ENCODE data around the gene MYMX. TPM values are rescaled to one million over a fixed set of nuclear protein-coding genes. Genes with fewer than 3 reads are reported as not detected.
"Not testable (repeated sequence)": the region's sequence is repeated elsewhere in the genome, so short reads cannot be mapped to it uniquely, and the experiment has no call there.

Gene MYMX
- total and polyA plus RNA-seq, 7 experiments from 2014 or later: not detected

- H3K36me3 ChIP-seq (ENCODE audit: control insufficient read depth in 2 of 3, insufficient read depth in 3 of 3, low read length in 3 of 3); H3K9me3 Mint-ChIP-seq; POLR2A ChIA-PET; H3K4me3 ChIP-seq (ENCODE audit: low read length); H3K9me3 ChIP-seq (ENCODE audit: control insufficient read depth in 2 of 3, low read length in 3 of 3); ATAC-seq; DNase-seq; H3K36me3 Mint-ChIP-seq; H3K27me3 Mint-ChIP-seq; CTCF ChIA-PET; H3K27ac ChIP-seq (ENCODE audit: low read depth, low read length); H3K4me1 ChIP-seq (ENCODE audit: control insufficient read depth in 2 of 2, insufficient read depth in 2 of 2, low read length in 2 of 2); intact Hi-C loops (cut with micrococcal nuclease); H3K27me3 ChIP-seq (ENCODE audit: control insufficient read depth in 2 of 2, insufficient read depth in 2 of 2, low read length in 2 of 2): not testable (repeated sequence)
- peak overlapping the region in 1 of 9 donors; percentile 13 for H3K27ac Mint-ChIP-seq
- peak overlapping the region in 1 of 10 donors; percentile 7 for H3K4me3 Mint-ChIP-seq
- H3K4me1 Mint-ChIP-seq: peaks cover 6 to 13% (median 9%) of the 10 kb centered on the region in 7 donors
These were observed 31.4 kb upstream of the MYMX start for GRCh38 chr6:44185356-44185755.

- ATAC-seq (peak; percentile 59), DNase-seq (peak in 6 of 9 donors; percentile 7 to 22 (median 10))
- Mint-ChIP-seq H3K4me1 (peaks cover 6 to 13% (median 9%) of the 10 kb centered on the region in 7 donors), H3K9me3 (no peaks in the 10 kb centered on the region), H3K27me3 (peaks cover 0 to 4% (median 0%) of the 10 kb centered on the region in 5 donors), H3K27ac (peak overlapping the region in 5 of 9 donors; percentile 6 to 76 (median 19)), H3K36me3 (no peaks in the 10 kb centered on the region), H3K4me3 (peak overlapping the region in 9 of 10 donors; percentile 41 to 84 (median 57))
- CTCF ChIA-PET: no interaction called here
- H3K9me3 ChIP-seq (ENCODE audit: control insufficient read depth in 2 of 3, low read length in 3 of 3): no peaks in the 10 kb centered on the region
- no peaks in the 10 kb centered on the region for H3K36me3 ChIP-seq (ENCODE audit: control insufficient read depth in 2 of 3, insufficient read depth in 3 of 3, low read length in 3 of 3)
- H3K27me3 ChIP-seq (ENCODE audit: control insufficient read depth in 2 of 2, insufficient read depth in 2 of 2, low read length in 2 of 2): no peaks in the 10 kb centered on the region
- no peak overlapping the region for H3K4me3 ChIP-seq (ENCODE audit: low read length)
- POLR2A ChIA-PET: interaction anchor here (1.0 kb wide), 1 partner anchor 71 kb away, joined by 3 read pairs; no protein-coding TSS in a partner anchor
- peaks cover 0 to 5% of the 10 kb centered on the region in 2 donors for H3K4me1 ChIP-seq (ENCODE audit: control insufficient read depth in 2 of 2, insufficient read depth in 2 of 2, low read length in 2 of 2)
- no peak overlapping the region for H3K27ac ChIP-seq (ENCODE audit: low read depth, low read length)
- intact Hi-C loops (cut with micrococcal nuclease): no loop called here
These were observed 30.6 kb upstream of the MYMX start for GRCh38 chr6:44185953-44186634.

- ATAC-seq: no peak
- H3K27me3 ChIP-seq (ENCODE audit: control insufficient read depth in 2 of 2, insufficient read depth in 2 of 2, low read length in 2 of 2): no peaks in the 10 kb centered on the region
- H3K27ac Mint-ChIP-seq: peak overlapping the region in 2 of 9 donors; percentile 6 to 19
- no peaks in the 10 kb centered on the region for H3K9me3 Mint-ChIP-seq
- H3K4me1 ChIP-seq (ENCODE audit: control insufficient read depth in 2 of 2, insufficient read depth in 2 of 2, low read length in 2 of 2): peaks cover 0 to 5% of the 10 kb centered on the region in 2 donors
- CTCF ChIA-PET: no interaction called here
- POLR2A ChIA-PET: interaction anchor here (1.0 kb wide), 1 partner anchor 70 kb away, joined by 3 read pairs; no protein-coding TSS in a partner anchor
- H3K4me3 ChIP-seq (ENCODE audit: low read length): no peak overlapping the region
- no peak for DNase-seq
- peak overlapping the region in 1 of 10 donors; percentile 73 for H3K4me3 Mint-ChIP-seq
- peaks cover 0 to 4% (median 0%) of the 10 kb centered on the region in 5 donors for H3K27me3 Mint-ChIP-seq
- H3K36me3 ChIP-seq (ENCODE audit: control insufficient read depth in 2 of 3, insufficient read depth in 3 of 3, low read length in 3 of 3): no peaks in the 10 kb centered on the region
- no peaks in the 10 kb centered on the region for H3K36me3 Mint-ChIP-seq
- no peaks in the 10 kb centered on the region for H3K9me3 ChIP-seq (ENCODE audit: control insufficient read depth in 2 of 3, low read length in 3 of 3)
- intact Hi-C loops (cut with micrococcal nuclease): no loop called here
- H3K27ac ChIP-seq (ENCODE audit: low read depth, low read length): no peak overlapping the region
- H3K4me1 Mint-ChIP-seq: peaks cover 6 to 13% (median 9%) of the 10 kb centered on the region in 7 donors
These were observed 30.1 kb upstream of the MYMX start for GRCh38 chr6:44186635-44187025.

- Mint-ChIP-seq H3K27ac (no peak overlapping the region), H3K4me3 (no peak overlapping the region)
- POLR2A ChIA-PET: no interaction called here
These were observed 27.9 kb upstream of the MYMX start for GRCh38 chr6:44188819-44189218.

GRCh38 chr6:44189257-44189656 lies 27.5 kb upstream of the MYMX start:
- no peak overlapping the region for H3K27ac ChIP-seq (ENCODE audit: low read depth, low read length)
- ATAC-seq (no peak), DNase-seq (no peak)
- H3K9me3 ChIP-seq (ENCODE audit: control insufficient read depth in 2 of 3, low read length in 3 of 3): no peaks in the 10 kb centered on the region
- ChIA-PET POLR2A (no interaction called here), CTCF (no interaction called here)
- H3K4me1 ChIP-seq (ENCODE audit: control insufficient read depth in 2 of 2, insufficient read depth in 2 of 2, low read length in 2 of 2): peaks cover 0 to 5% of the 10 kb centered on the region in 2 donors
- Mint-ChIP-seq H3K27me3 (peaks cover 0 to 13% (median 6%) of the 10 kb centered on the region in 5 donors), H3K4me1 (peaks cover 6 to 21% (median 9%) of the 10 kb centered on the region in 7 donors), H3K9me3 (no peaks in the 10 kb centered on the region), H3K36me3 (no peaks in the 10 kb centered on the region), H3K27ac (no peak overlapping the region), H3K4me3 (no peak overlapping the region)
- H3K27me3 ChIP-seq (ENCODE audit: control insufficient read depth in 2 of 2, insufficient read depth in 2 of 2, low read length in 2 of 2): no peaks in the 10 kb centered on the region
- H3K36me3 ChIP-seq (ENCODE audit: control insufficient read depth in 2 of 3, insufficient read depth in 3 of 3, low read length in 3 of 3): no peaks in the 10 kb centered on the region
- intact Hi-C loops (cut with micrococcal nuclease): no loop called here
- no peak overlapping the region for H3K4me3 ChIP-seq (ENCODE audit: low read length)

More at GRCh38 chr6:44188819-44189218, 27.9 kb upstream of the MYMX start:
- no peak overlapping the region for H3K27ac ChIP-seq (ENCODE audit: low read depth, low read length)
- CTCF ChIA-PET: no interaction called here
- ATAC-seq (no peak), DNase-seq (no peak)
- peaks cover 0 to 5% of the 10 kb centered on the region in 2 donors for H3K4me1 ChIP-seq (ENCODE audit: control insufficient read depth in 2 of 2, insufficient read depth in 2 of 2, low read length in 2 of 2)
- no peak overlapping the region for H3K4me3 ChIP-seq (ENCODE audit: low read length)
- Mint-ChIP-seq H3K27me3 (peaks cover 0 to 13% (median 6%) of the 10 kb centered on the region in 5 donors), H3K4me1 (peaks cover 6 to 23% (median 9%) of the 10 kb centered on the region in 7 donors), H3K9me3 (no peaks in the 10 kb centered on the region), H3K36me3 (no peaks in the 10 kb centered on the region)
- no peaks in the 10 kb centered on the region for H3K27me3 ChIP-seq (ENCODE audit: control insufficient read depth in 2 of 2, insufficient read depth in 2 of 2, low read length in 2 of 2)
- no peaks in the 10 kb centered on the region for H3K9me3 ChIP-seq (ENCODE audit: control insufficient read depth in 2 of 3, low read length in 3 of 3)
- no peaks in the 10 kb centered on the region for H3K36me3 ChIP-seq (ENCODE audit: control insufficient read depth in 2 of 3, insufficient read depth in 3 of 3, low read length in 3 of 3)
- intact Hi-C loops (cut with micrococcal nuclease): no loop called here

- peaks cover 0 to 14% (median 6%) of the 10 kb centered on the region in 5 donors for H3K27me3 Mint-ChIP-seq
- H3K4me1 ChIP-seq (ENCODE audit: control insufficient read depth in 2 of 2, insufficient read depth in 2 of 2, low read length in 2 of 2): peaks cover 0 to 5% of the 10 kb centered on the region in 2 donors
- no peaks in the 10 kb centered on the region for H3K27me3 ChIP-seq (ENCODE audit: control insufficient read depth in 2 of 2, insufficient read depth in 2 of 2, low read length in 2 of 2)
- H3K9me3 ChIP-seq (ENCODE audit: control insufficient read depth in 2 of 3, low read length in 3 of 3): no peaks in the 10 kb centered on the region
- H3K4me1 Mint-ChIP-seq: peaks cover 6 to 18% (median 8%) of the 10 kb centered on the region in 7 donors
- H3K36me3 Mint-ChIP-seq: no peaks in the 10 kb centered on the region
- H3K36me3 ChIP-seq (ENCODE audit: control insufficient read depth in 2 of 3, insufficient read depth in 3 of 3, low read length in 3 of 3): no peaks in the 10 kb centered on the region
- H3K27ac ChIP-seq (ENCODE audit: low read depth, low read length): no peak overlapping the region
- ChIA-PET POLR2A (interaction anchor here (0.7 kb wide), 1 partner anchor 236 kb away, joined by 3 read pairs; no protein-coding TSS in a partner anchor), CTCF (no interaction called here)
- DNase-seq (no peak), ATAC-seq (no peak)
- no peak overlapping the region for H3K27ac Mint-ChIP-seq
- no peak overlapping the region for H3K4me3 ChIP-seq (ENCODE audit: low read length)
- H3K4me3 Mint-ChIP-seq: no peak overlapping the region
- intact Hi-C loops (cut with micrococcal nuclease): no loop called here
- H3K9me3 Mint-ChIP-seq: no peaks in the 10 kb centered on the region
These were observed 26.0 kb upstream of the MYMX start for GRCh38 chr6:44190715-44191114.

Measured in naive thymus-derived CD4-positive, alpha-beta T cell (primary cell).